Measurements from ENCODE around the gene PIP5K1B. TPM values are rescaled to one million over a fixed set of nuclear protein-coding genes. Genes with fewer than 3 reads are reported as not detected.

The PIP5K1B gene
- total RNA-seq, 6 donors from 2014 or later: 22.4 to 76.8 (median 47.2) TPM

DNA sequence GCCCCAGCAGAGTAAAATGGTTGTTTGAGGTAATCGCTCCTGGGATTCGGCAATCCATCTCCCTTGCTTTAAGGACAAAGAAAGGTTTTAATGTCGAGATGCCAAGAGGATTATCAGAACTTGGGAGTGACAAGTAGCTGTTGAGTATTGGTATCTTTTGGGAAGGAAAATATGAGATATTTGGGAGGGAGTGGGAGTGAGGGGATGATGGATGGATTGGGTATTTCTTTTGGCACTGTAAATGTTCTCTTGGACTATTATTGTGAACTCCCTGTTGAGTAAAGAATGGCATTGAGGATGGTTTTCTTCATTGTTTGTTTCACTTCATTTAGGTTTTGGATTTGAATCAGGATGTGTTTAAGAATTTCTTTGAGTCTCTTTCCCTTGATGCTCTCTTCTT, 86.1 kb downstream of the PIP5K1B start:
- no peaks in the 10 kb centered on the region for H3K9me3 ChIP-seq
- TF ChIP-seq, protein P1, sequence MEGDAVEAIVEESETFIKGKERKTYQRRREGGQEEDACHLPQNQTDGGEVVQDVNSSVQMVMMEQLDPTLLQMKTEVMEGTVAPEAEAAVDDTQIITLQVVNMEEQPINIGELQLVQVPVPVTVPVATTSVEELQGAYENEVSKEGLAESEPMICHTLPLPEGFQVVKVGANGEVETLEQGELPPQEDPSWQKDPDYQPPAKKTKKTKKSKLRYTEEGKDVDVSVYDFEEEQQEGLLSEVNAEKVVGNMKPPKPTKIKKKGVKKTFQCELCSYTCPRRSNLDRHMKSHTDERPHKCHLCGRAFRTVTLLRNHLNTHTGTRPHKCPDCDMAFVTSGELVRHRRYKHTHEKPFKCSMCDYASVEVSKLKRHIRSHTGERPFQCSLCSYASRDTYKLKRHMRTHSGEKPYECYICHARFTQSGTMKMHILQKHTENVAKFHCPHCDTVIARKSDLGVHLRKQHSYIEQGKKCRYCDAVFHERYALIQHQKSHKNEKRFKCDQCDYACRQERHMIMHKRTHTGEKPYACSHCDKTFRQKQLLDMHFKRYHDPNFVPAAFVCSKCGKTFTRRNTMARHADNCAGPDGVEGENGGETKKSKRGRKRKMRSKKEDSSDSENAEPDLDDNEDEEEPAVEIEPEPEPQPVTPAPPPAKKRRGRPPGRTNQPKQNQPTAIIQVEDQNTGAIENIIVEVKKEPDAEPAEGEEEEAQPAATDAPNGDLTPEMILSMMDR (IDR thresholded peaks at IDR 0.05): no peak
- TF ChIP-seq EP300 (IDR thresholded peaks at IDR 0.05) (no peak), POLR2A (IDR thresholded peaks at IDR 0.05) (no peak), POLR2AphosphoS5 (IDR thresholded peaks at IDR 0.05) (no peak)
- peaks cover 0 to 8% (median 0%) of the 10 kb centered on the region in 4 donors for H3K36me3 ChIP-seq
- no peaks in the 10 kb centered on the region for H3K27me3 ChIP-seq
- no peak overlapping the region for H3K4me3 ChIP-seq
- peaks cover 0 to 20% (median 4%) of the 10 kb centered on the region in 4 donors for H3K4me1 ChIP-seq
- 75 to 78% methylated on average over 3 of the region's 3 CpGs for WGBS, 2 donors
- DNase-seq (no peak), ATAC-seq (ENCODE audit: low FRiP score in 2 of 2) (no peak)
- no peak overlapping the region for H3K27ac ChIP-seq

DNA sequence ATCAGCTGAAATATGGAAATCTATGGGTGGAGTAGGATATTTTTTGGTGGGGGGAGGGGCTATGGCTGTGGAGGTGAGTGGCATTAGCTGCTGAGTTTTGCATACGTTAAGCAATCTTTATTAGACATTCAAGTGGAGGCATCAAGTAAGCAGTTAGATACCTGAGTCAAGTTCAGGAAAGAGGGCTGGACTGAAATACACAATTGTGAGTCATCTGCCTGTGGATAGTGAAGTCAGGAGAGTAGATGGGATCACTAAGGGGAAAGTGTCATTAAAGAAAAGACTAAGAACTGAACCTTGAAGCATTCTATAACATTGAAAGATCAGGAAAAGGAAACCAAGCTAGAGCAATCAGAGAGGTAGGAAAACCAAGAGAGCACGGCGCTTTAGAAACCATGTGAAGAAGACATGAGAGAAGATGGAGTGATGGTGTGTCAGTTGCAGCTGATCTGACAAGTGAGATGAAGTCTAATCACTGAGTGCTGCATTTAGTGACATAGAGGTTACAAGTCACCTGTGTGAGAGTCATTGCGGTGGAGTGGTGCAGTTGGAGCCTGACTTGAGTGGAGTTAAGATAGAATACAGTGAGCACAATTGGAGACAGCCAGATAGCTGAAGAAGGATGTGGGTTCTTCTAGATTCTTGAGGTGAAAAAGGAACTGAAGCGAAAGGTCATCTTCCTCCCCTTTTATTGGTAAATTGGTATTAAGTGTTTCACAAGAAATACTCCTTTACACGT, 88.7 kb downstream of the PIP5K1B start:
- TF ChIP-seq POLR2AphosphoS5 (IDR thresholded peaks at IDR 0.05) (no peak), POLR2A (IDR thresholded peaks at IDR 0.05) (no peak), EP300 (IDR thresholded peaks at IDR 0.05) (no peak)
- TF ChIP-seq, protein P1 (IDR thresholded peaks at IDR 0.05): no peak
- no peaks in the 10 kb centered on the region for H3K36me3 ChIP-seq
- no peaks in the 10 kb centered on the region for H3K27me3 ChIP-seq
- DNase-seq (no peak), ATAC-seq (ENCODE audit: low FRiP score in 2 of 2) (no peak)
- no peak overlapping the region for H3K27ac ChIP-seq
- H3K4me1 ChIP-seq: peaks cover 0 to 20% (median 4%) of the 10 kb centered on the region in 4 donors
- WGBS, 2 donors: 73 to 84% methylated on average over 6 of the region's 6 CpGs
- H3K9me3 ChIP-seq: no peaks in the 10 kb centered on the region
- no peak overlapping the region for H3K4me3 ChIP-seq

DNA sequence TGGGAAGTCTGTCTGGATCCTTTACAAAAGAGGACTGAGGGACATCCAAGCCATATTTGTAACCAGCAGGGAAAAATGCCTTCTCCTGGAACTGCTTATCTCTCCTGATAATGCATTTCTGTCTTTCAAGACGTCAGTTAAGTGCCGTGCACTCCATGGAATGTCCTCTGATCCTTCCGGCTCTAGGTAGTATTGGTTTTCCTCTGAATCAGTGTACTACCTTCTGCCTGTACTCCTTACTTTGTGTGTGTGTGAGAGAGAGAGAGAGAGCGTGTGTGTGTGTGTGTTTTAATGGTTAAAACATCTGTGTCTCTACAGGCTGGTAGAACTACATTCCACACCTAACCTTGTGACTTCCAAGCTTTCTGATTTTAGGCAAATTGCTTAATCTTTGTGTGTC, 89.9 kb downstream of the PIP5K1B start:
- Histone ChIP-seq H3K4me3 (no peak overlapping the region), H3K27ac (no peak overlapping the region), H3K27me3 (no peaks in the 10 kb centered on the region), H3K4me1 (peaks cover 0 to 20% (median 4%) of the 10 kb centered on the region in 4 donors), H3K9me3 (no peaks in the 10 kb centered on the region), H3K36me3 (no peaks in the 10 kb centered on the region)
- DNase-seq (no peak), ATAC-seq (ENCODE audit: low FRiP score in 2 of 2) (peak; percentile 51 to 73)
- 51 to 56% methylated on average over 4 of the region's 4 CpGs for WGBS, 2 donors
- TF ChIP-seq POLR2A (IDR thresholded peaks at IDR 0.05) (no peak), EP300 (IDR thresholded peaks at IDR 0.05) (no peak), POLR2AphosphoS5 (IDR thresholded peaks at IDR 0.05) (no peak)
- TF ChIP-seq, protein P1 (IDR thresholded peaks at IDR 0.05): no peak

DNA sequence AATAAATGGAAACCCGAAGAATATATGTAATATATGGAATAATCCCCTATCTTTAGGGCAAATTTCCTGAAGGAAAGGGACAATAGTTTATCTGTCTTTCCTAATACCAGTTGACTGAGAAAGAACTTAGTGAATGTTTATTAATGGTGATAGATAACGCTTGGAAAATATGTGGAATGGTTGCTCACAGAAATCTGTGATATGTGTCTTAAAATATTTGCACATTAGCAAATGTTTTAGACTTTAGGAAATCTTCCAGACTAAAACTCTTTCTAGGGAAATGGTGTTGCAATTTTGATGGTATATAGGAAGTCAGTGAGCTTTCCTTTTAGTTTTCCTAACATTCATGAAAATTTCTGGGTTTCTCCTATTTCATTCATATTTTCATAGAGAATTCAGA, 90.4 kb downstream of the PIP5K1B start:
- TF ChIP-seq POLR2AphosphoS5 (IDR thresholded peaks at IDR 0.05): no peak
- no peak for TF ChIP-seq EP300 (IDR thresholded peaks at IDR 0.05)
- TF ChIP-seq, protein P1 (IDR thresholded peaks at IDR 0.05): no peak
- no peak for TF ChIP-seq POLR2A (IDR thresholded peaks at IDR 0.05)
- DNase-seq (no peak), ATAC-seq (ENCODE audit: low FRiP score in 2 of 2) (no peak)
- H3K27me3 ChIP-seq: no peaks in the 10 kb centered on the region
- H3K27ac ChIP-seq: no peak overlapping the region
- WGBS, 2 donors: 72 to 74% methylated on average over 2 of the region's 2 CpGs
- no peak overlapping the region for H3K4me3 ChIP-seq
- no peaks in the 10 kb centered on the region for H3K9me3 ChIP-seq
- no peaks in the 10 kb centered on the region for H3K36me3 ChIP-seq
- peaks cover 0 to 19% (median 4%) of the 10 kb centered on the region in 4 donors for H3K4me1 ChIP-seq

DNA sequence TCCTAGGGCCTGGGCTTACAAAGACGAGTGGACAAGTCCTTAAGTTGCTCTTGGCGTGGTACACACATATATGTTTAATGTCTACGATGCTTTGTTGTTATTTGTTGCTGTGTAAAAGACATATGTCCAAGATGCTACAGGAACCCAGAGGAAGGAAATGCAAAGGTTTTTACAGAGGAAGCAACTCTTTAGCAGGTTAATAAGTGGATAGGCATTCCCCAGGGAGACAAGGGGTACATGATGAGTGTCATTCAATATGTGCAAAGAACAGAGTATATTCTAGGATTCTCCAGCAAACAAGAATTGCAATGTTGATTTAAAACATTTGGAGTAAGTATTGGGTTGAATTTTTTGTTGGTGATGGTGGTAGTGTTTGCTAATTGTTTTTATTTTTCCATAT, 92.1 kb downstream of the PIP5K1B start:
- no peak for DNase-seq
- 83 to 93% methylated on average over 3 of the region's 3 CpGs for WGBS, 2 donors

More for the DNA sequence above, 92.1 kb downstream of the PIP5K1B start:
- H3K4me1 ChIP-seq: peaks cover 0 to 10% (median 4%) of the 10 kb centered on the region in 4 donors
- no peak for TF ChIP-seq EP300 (IDR thresholded peaks at IDR 0.05)
- TF ChIP-seq POLR2A (IDR thresholded peaks at IDR 0.05): no peak
- TF ChIP-seq, protein P1 (IDR thresholded peaks at IDR 0.05): no peak
- no peak for TF ChIP-seq POLR2AphosphoS5 (IDR thresholded peaks at IDR 0.05)
- H3K9me3 ChIP-seq: no peaks in the 10 kb centered on the region
- H3K36me3 ChIP-seq: no peaks in the 10 kb centered on the region
- ATAC-seq (ENCODE audit: low FRiP score in 2 of 2): no peak
- H3K27ac ChIP-seq: no peak overlapping the region
- no peak overlapping the region for H3K4me3 ChIP-seq
- no peaks in the 10 kb centered on the region for H3K27me3 ChIP-seq
